K562 (cell line): ENCODE data around the gene MTMR12. TPM values are rescaled to one million over a fixed set of nuclear protein-coding genes. Genes with fewer than 3 reads are reported as not detected.

Source experiments
- BACH1 ChIP-seq: fragments of 200-800 bp; sonication (Bioruptor generic); IDR thresholded peaks from 2 replicates; pipeline ENCODE4 v1.6.1; 2016; ENCODE audit warnings: missing genetic modification characterization, missing compliant biosample characterization
- BHLHE40 ChIP-seq: IDR thresholded peaks from 2 replicates; pipeline ENCODE4 v1.6.1; 2011; ENCODE audit warnings: low read length, improper control_type of control experiment
- CCAR2 ChIP-seq: fragments of 200-400 bp; formaldehyde crosslinking; IDR thresholded peaks from 2 replicates; pipeline ENCODE4 v1.6.1; 2017; ENCODE audit warnings: mild to moderate bottlenecking, low read depth, low read length
- DMBX1 ChIP-seq: fragments of 250-450 bp; sonication (Bioruptor Pico); IDR thresholded peaks from 2 replicates; pipeline ENCODE4 v1.8.0; 2022; ENCODE audit warnings: inconsistent platforms, mild to moderate bottlenecking, moderate library complexity, borderline replicate concordance
- ERF ChIP-seq: fragments of 450-650 bp; formaldehyde crosslinking; IDR thresholded peaks from 2 replicates; pipeline ENCODE4 v1.4.0; 2020; ENCODE audit warnings: mild to moderate bottlenecking, mixed read lengths
- ESRRA ChIP-seq: fragments of 450-650 bp; IDR thresholded peaks from 2 replicates; pipeline ENCODE4 v1.6.1; 2014; ENCODE audit warnings: low read depth, mild to moderate bottlenecking, moderate library complexity, borderline replicate concordance
- MAX ChIP-seq: sonication (generic); formaldehyde crosslinking; IDR thresholded peaks from 2 replicates; pipeline ENCODE4 v1.9.0; 2022; ENCODE audit warnings: mild to moderate bottlenecking, missing genetic modification reagents
- MCM2 ChIP-seq: fragments of 450-650 bp; IDR thresholded peaks from 2 replicates; pipeline ENCODE4 v1.6.1; 2017; ENCODE audit warnings: low read depth, mild to moderate bottlenecking
- MEF2D ChIP-seq: conservative IDR thresholded peaks from 2 replicates; pipeline ENCODE4 v1.6.1; 2016; ENCODE audit warnings: low read depth, missing genetic modification characterization, missing compliant biosample characterization
- MNT ChIP-seq, 2 experiments: fragments of 450-650 bp; conservative IDR thresholded peaks; 2 replicates each; pipeline ENCODE4 v1.6.1; 2017; ENCODE audit warnings: mild to moderate bottlenecking in 2 of 2, moderate library complexity in 2 of 2
- NONO ChIP-seq, 2 experiments: fragments of 200-400 bp in 1 of 2; fragments of 450-650 bp in 1 of 2; formaldehyde crosslinking in 1 of 2; IDR thresholded peaks; 2 replicates each; pipeline ENCODE4 v1.6.1; 2017; ENCODE audit warnings: low read depth in 2 of 2, mild to moderate bottlenecking in 2 of 2, moderate library complexity in 2 of 2, low read length in 1 of 2
- PBX2 ChIP-seq, 2 experiments: IDR thresholded peaks in 1 of 2; conservative IDR thresholded peaks in 1 of 2; 2 replicates each; pipeline ENCODE4 v1.6.1; 2016; ENCODE audit warnings: low read depth in 2 of 2, mild to moderate bottlenecking in 1 of 2, missing compliant biosample characterization in 1 of 2, missing genetic modification characterization in 1 of 2, moderate library complexity in 1 of 2
- RFX5 ChIP-seq: IDR thresholded peaks from 2 replicates; pipeline ENCODE4 v1.6.1; 2011; ENCODE audit warnings: low read depth, mild to moderate bottlenecking, improper control_type of control experiment, low read length
- THRA ChIP-seq: fragments of 450-650 bp; IDR thresholded peaks from 2 replicates; pipeline ENCODE4 v1.6.1; 2017; ENCODE audit warnings: mild to moderate bottlenecking, moderate library complexity
- ZNF77 ChIP-seq: fragments of 250-450 bp; sonication (Bioruptor Pico); IDR thresholded peaks from 2 replicates; pipeline ENCODE4 v1.5.0; 2020
- polyA plus RNA-seq, 8 experiments: library from polyadenylated mRNA; depleted of rRNA in 4 of 8; stranded (reverse) in 5 of 8; unstranded in 3 of 8; fragments of >200 nt; fragmentation: Nextera tagmentation in 2 of 8; fragmentation: Illumina TruSeq in 1 of 8; extraction: Ambion mirVana in 2 of 8; extraction: Trizol in 1 of 8; gene quantifications; 2 replicates each; pipeline versions ENCODE4 v1.2.1 to v1.2.3, GENCODE V29; 2011 to 2014; ENCODE audit warnings: inconsistent platforms in 1 of 8, missing spikeins in 1 of 8
- total RNA-seq, 7 experiments: library from RNA; depleted of rRNA in 6 of 7; stranded (reverse); fragments of >200 nt in 6 of 7; fragmentation: Illumina TruSeq in 2 of 7; extraction: Trizol in 2 of 7; gene quantifications; 2 replicates each; pipeline versions ENCODE4 v1.2.1 to v1.2.3, GENCODE V29; 2011 to 2021; ENCODE audit warnings: low replicate concordance in 1 of 7

Gene MTMR12
- total and polyA plus RNA-seq, 9 of the 15 experiments (the other 6 are each of a cell fraction or from before 2014, with no cell fraction given) = 4.0 to 28.7 (median 17.1) TPM

- TF ChIP-seq MEF2D (tag) (no peak), ERF (CRISPR knock-in tag) (peak; percentile 64; the same call in 1 of the 2 replicates), NONO (IDR thresholded peaks at IDR 0.05; ENCODE audit: low read depth in 2 of 2, low read length in 1 of 2) (peak; percentile 59 to 85; a peak in 3 of 4 replicates), MCM2 (no peak), THRA (no peak), PBX2 (CRISPR knock-in tag; IDR thresholded peaks at IDR 0.05; ENCODE audit: low read depth) (peak; percentile 78), PBX2 (tag; conservative IDR thresholded peaks at IDR 0.05; ENCODE audit: low read depth) (peak; percentile 99), DMBX1 (no peak), ZNF77 (CRISPR knock-in tag) (no peak), BHLHE40 (peak; percentile 97), CCAR2 (no peak), MAX (CRISPR knock-in tag) (0 out of 2 replicates have a peak, but pooled peaks have one; percentile 12), MNT (conservative IDR thresholded peaks at IDR 0.05) (peak in 1 of 2 experiments; percentile 47; a peak in 2 of 4 replicates), RFX5 (peak; percentile 85), BACH1 (tag) (no peak), ESRRA (peak; percentile 91; the same call in 1 of the 2 replicates)
These were observed at the start of gene MTMR12 (continued) for GRCh38 chr5:32312595-32313332.
